GM21786 (cell line): ENCODE measurements around the gene NOS1.

Experiments
- ATAC-seq: cut with Tn5 transposase; IDR thresholded peaks from one replicate; pipeline ENCODE4 v1.9.1; 2021; ENCODE audit not compliant: unreplicated experiment

NOS1 gene

DNA sequence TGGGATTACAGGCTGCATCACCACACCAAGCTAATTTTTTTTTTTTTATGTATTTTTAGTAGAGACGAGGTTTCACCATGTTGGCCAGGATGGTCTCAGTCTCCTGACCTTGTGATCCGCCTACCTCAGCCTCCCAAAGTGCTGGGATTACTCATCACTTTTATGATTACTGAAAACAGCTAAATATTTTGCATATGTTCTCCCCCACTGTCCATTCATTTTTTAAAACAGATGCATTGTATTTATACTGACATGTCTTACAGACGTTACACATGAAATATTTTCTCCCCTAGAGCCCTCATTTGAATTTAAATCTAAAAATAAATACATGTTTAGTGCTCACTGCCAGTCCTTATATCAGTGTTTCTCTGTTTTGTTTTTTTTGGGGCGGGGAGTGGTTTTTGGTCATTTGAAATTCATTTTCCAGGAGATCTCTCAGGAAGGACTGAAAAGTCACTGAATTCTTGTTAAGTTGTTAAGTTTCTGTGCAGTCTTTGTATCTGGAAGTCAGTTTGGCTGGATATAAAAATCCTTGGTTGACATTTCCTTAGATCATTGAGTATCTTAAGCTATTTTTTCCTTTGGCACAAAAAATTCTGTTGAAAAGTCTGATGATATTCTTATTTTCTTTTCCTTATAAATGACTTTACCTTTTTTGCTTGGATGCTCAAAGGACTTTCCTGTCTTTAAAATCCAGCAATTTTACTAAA lies 180.5 kb downstream of the NOS1 start:
- ATAC-seq = no peak

DNA sequence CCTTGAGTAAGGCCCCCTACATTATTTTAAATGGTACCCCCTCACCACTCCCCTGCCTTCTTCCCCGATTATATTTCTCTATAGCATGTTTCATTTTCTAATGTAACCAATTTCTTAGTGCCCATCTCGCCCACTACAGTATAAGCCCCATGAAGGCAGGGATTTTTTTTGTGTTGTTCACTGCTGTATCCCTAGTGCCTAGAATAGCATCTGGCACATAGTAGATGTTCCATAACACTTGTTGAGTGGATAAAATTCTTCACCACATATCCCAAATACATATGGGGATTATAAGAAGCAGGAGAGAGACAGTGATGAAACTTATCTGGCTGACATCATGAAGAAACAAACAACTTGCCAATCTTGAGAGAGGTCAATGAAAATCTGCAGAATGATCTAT lies 182.7 kb downstream of the NOS1 start:
- no peak for ATAC-seq

DNA sequence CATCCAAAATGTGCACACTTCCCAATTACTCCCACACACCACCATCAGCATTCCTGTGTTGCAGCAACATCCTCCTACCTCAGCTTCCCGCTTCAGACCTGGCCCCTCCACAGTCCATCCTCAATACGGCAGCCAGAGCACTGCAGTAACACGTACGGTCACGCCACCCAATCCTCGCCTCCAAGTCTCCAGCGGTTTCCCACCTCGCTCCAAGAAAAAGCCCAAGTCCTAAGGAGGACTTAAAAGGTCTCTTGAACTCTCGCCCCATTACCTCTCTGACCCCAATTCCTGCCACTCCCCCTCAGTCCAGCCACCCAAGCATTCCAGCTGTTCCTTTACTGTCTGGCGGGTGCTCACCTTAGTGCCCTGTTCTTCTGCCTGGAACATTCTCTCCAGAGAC lies 183.1 kb downstream of the NOS1 start:
- ATAC-seq = no peak

DNA sequence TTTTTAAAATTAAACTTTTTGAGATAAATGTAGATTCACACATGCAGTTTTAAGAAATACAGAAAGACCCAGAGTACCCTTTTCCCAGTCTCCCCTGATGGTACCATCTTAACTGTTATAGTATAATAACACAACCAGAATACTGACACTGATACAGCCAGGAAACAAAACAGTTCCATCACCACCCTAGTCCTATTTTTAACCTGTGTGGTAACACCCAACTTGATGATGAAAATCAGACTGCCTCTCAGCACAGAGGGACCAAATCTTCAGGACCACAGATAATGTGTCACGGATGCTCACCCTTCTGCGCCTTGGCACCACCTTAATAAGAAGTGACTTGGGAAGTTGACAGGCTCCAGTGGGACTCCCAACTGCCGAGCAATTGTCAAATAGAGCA lies 189.3 kb downstream of the NOS1 start:
- ATAC-seq = no peak

DNA sequence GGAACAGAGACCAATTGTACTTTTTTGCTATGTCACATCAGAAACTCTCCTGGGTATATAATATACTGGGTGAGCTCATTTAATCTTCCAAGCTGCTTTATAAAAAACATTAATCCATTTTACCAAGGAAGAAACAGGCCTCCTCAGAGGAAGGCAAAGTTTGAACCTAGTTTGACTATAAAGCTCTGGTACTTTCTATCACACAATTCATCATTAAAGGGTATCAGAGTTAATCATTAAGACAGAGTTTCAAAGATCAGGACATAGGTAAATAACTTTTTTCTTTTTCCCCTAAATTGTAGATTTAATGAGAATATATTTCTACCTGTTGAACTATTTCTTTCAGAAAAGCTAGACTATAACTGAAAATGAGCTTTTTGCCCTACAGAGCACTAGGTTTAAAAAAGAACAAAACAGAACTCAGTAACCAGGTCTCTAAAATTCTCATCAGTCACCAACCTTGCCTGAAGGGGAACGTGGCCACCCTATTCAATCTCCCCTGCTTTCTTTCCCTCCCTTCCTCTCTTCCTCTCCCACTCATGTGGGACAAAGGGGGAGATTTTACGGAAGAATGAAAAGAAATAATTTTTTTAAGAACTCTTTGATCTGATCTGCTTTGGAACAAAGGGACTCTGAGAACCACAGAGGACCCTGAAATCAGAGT lies 189.8 kb downstream of the NOS1 start:
- ATAC-seq = no peak

DNA sequence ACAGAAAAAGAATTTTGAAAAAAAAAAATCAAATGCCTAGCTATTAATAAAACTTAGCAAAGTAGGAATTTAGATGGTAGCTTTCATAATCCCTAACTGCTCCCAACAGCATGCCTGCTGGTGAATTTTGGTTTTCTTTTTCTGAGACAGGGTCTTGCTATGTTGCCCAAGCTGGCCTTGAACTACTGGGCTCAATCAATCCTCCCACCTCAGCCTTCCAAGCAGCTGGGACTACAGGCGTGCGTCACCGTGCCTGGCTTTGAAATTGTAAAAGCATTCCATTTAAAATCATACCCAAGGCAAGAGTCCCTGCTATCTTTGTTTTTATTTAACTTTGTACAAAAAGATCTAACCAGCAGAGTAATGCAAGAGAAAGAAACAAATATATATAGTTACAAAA lies 191.9 kb downstream of the NOS1 start:
- no peak for ATAC-seq

DNA sequence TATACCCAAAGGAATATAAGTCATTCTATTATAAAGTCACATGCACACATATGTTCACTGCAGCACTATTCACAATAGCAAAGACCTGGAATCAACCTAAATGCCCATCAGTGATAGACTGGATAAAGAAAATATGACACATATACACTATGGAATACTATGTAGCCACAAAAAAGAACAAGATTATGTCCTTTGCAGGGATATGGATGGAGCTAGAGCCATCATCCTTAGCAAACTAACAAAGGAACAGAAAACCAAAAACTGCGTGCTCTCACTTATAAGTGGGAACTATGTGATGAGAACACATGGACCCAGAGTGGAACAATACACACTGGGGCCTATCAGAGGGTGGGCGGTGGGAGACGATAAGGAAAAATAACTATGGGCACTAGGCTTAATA lies 192.4 kb downstream of the NOS1 start:
- ATAC-seq = no peak

DNA sequence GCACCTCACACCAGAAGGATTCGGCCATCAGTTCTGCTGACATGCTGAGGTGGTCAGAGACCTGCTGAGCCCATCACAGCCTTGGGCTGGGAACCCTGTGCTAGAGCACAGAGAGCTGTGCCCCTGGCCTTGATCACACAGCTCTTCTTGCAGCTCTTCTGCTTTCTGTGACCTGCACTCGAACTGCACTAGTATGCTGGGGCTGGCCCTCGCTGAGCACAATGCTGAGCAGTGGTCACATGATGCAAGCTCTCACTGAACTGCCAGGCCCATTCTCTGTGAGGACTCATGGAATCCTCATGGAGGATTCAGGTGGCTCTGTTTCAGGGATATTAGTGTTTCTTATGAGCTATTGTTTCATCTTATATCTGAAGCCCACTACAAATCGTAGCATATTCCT lies 193.7 kb downstream of the NOS1 start:
- no peak for ATAC-seq

DNA sequence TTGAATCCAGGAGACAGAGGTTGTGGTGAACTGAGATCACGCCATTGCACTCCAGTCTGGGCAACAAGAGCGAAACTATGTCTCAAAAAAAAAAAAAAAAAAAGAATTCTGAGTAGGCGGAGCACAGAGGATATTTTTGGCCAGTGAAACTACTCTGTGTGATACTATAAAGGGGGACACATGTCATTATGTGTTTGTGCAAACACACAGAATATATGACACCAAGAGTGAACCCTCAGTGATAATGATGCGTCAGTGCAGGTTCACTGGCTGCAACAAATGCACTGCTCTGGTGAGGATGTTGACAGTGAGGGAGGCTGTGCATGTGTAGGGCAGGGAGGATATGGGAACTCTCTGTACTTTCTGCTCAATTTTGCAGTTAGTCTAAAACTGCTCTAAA lies 195.3 kb downstream of the NOS1 start:
- no peak for ATAC-seq

DNA sequence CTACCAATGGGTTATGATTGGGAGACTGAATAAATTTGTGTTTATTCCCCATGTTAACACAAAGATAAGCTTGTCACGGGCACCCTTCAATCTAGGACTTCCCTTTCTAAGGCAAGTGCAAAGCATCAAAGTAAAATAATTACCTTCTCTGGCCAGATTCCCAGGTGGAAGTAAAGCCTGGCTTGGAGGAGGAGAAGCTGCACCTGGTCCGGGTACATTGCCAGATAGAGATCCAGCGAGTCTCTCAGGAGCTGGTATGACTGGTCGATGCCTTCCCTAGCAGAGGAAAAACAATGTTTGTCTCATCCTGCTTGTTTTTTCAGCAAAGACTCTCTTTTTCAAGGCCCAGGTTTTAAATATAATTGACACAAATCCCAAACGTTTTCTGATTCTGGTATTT lies 196.1 kb downstream of the NOS1 start:
- ATAC-seq = no peak

DNA sequence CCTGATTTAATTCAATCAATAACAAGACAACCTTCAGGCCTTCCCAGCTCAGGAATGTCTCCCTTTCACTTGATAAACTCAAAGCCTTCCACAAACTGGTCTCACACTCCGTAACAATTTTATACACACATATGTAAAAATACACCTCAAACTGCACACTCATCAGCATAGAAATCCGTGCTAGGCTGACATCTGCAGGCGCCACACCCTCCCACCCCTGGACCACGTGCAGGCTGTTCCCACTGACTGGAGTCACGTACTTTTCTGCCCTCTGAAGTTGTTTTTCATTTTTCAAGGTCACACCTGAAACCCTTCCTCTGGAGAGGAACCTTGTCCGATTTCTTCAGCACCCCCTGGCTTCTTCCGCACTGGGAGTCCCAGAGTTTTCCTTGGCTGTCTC lies 198.8 kb downstream of the NOS1 start:
- ATAC-seq = no peak

DNA sequence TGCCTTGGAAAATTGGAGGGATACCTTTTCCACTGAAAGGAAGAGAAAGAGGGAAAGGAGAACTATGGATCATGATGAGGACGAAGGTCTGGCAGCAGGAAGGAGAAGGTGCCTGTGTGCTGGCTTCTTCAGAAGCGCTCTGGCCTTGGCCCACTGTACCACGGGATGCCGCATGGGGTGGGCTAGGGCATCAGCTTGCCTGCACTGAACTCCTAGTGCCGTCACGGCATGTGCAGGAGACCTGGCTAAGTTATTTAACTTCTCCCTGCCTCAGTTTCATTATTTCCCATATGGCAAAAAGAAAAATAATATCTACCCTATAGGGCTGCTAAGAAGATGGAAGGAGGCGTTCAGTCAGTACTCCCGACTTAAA lies 199.3 kb downstream of the NOS1 start:
- no peak for ATAC-seq

DNA sequence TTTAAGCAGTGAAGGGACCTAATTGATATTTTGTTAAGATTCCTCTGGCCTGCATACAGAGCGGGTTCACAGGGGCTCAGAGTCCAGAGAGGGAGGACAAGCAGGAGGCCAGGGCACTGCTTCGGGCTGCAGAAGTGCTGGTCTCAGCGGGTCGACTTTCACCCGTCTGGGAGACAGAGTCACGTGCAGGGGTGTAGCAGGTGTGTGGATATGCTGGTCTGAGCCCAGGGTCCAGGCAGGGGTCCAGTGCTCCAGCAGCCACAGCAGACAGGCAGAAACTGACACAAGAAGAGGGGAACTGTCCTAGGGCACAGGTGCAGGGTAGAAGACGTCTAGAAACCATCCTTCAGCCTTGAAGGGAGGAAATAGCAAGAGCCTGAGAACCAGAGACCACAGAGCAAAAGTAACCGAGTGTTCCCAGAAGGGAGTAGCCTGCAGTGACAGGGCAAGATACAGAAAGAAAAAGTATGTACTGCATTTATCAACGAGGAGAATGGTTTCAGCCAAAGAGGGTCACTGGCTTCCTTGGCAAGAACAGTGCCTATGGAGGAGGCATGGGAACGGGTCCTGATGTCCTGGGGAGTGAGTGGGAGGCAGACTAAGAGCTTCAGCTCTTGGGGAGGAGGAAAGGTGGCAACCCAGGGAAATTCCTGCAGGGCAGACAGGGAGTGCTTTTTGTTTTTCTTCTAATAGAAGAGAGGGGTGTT lies 199.8 kb downstream of the NOS1 start:
- no peak for ATAC-seq

DNA sequence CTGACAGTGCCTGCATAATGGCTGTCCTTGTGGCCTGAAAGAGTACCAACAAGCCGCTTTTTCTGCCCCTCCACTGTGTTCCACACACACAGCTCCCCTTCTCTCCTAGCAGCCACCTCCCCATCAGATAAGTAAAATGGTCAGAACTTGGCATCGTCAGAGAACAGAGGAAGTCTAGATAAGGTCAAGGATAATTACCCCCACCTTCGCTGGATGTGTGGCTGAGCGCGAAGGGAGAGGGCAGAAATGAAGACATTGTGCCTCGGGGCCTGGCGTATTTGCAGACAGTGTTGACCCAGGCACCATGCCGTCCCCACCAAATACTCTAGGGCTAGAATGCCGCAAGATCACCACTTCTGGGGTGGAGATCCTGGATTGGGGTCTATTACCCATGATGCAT lies 201.8 kb downstream of the NOS1 start:
- no peak for ATAC-seq

DNA sequence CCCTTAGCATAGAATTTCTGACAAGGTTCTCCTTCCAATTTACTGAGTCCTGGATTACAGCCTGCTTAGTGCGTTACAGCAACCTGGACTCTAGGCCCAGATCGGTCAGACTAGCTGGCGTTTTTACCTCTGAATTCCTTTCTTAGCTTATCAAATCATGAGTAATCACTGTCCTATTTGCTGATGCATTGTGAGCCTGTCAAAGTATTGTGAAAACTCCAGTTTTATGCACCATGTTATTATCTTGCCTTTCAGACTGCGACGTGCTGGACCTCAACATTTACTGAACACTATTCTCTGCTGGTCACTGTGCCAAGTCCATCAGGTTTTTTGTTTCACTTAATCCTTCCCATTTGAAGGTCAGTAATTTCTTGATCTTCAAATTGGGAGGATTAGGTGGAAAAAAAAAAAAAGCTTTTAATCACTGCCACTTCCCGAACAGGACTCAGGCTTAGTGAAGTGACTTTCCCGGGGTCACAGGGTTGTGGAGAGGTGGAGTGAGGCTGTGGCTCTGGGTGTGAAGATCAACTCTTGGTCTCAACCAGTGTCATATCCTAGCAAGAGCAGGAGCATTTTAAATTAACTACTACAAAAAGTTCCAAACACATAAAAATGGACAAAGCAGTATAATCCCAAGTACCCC lies 202.4 kb downstream of the NOS1 start:
- ATAC-seq = no peak
